Liver (tissue), 9 donors: ENCODE measurements around the gene BGLAP. TPM values are rescaled to one million over a fixed set of nuclear protein-coding genes. Genes with fewer than 3 reads are reported as not detected.

Source experiments
- DNase-seq: peaks from one replicate; pipeline ENCODE4 v3.0.0-alpha.2; 2017; ENCODE audit warnings: low spot score
- H3K27ac ChIP-seq, 2 donors: one replicate each; pipeline ENCODE4 v1.7.0; 2013; ENCODE audit warnings: inconsistent platforms in 2 of 2, low read length in 2 of 2, control low read depth in 1 of 2, low read depth in 1 of 2, mild to moderate bottlenecking in 1 of 2
- H3K27me3 ChIP-seq, 4 donors: one replicate each; pipeline versions ENCODE4 v1.6.1 to v1.7.0; 2013; ENCODE audit warnings: low read length in 3 of 4, inconsistent platforms in 1 of 4, mild to moderate bottlenecking in 1 of 4, moderate library complexity in 1 of 4; ENCODE audit not compliant: control insufficient read depth in 4 of 4, insufficient read depth in 4 of 4
- H3K36me3 ChIP-seq, 4 donors: one replicate each; pipeline versions ENCODE4 v1.6.1 to v1.7.0; 2013; ENCODE audit warnings: low read length in 3 of 4, mild to moderate bottlenecking in 3 of 4, low read depth in 1 of 4, moderate library complexity in 1 of 4; ENCODE audit not compliant: control insufficient read depth in 4 of 4, insufficient read depth in 3 of 4
- H3K4me1 ChIP-seq, 4 donors: one replicate each; pipeline versions ENCODE4 v1.6.1 to v1.7.0; 2013; ENCODE audit warnings: low read length in 3 of 4, mild to moderate bottlenecking in 3 of 4, moderate library complexity in 1 of 4; ENCODE audit not compliant: control insufficient read depth in 4 of 4, insufficient read depth in 4 of 4
- H3K4me3 ChIP-seq, 3 donors: one replicate each; pipeline versions ENCODE4 v1.6.1 to v1.7.0; 2013; ENCODE audit warnings: low read length in 3 of 3, control low read depth in 1 of 3, low read depth in 1 of 3, mild to moderate bottlenecking in 1 of 3
- H3K9ac ChIP-seq, 2 donors: one replicate each; pipeline ENCODE4 v1.7.0; 2013; ENCODE audit warnings: low read length in 2 of 2, mild to moderate bottlenecking in 2 of 2, moderate library complexity in 2 of 2, control low read depth in 1 of 2, low read depth in 1 of 2
- H3K9me3 ChIP-seq, 4 donors: one replicate each; pipeline versions ENCODE4 v1.6.1 to v1.7.0; 2013; ENCODE audit warnings: low read length in 3 of 4; ENCODE audit not compliant: control insufficient read depth in 4 of 4
- ATF3 ChIP-seq: IDR thresholded peaks from 2 replicates; pipeline ENCODE4 v1.6.1; 2016; ENCODE audit warnings: antibody characterized with exemption
- CTCF ChIP-seq: fragments of 150-350 bp; IDR thresholded peaks from 2 replicates; pipeline ENCODE4 v1.5.1; 2017; ENCODE audit warnings: improper control_type of control experiment, low read depth, low read length; ENCODE audit not compliant: missing input control
- EGR1 ChIP-seq, 2 donors: IDR thresholded peaks; 2 replicates each; pipeline ENCODE4 v1.6.1; 2016 to 2018; ENCODE audit warnings: antibody characterized with exemption in 2 of 2, low read depth in 2 of 2
- FOXA1 ChIP-seq: IDR thresholded peaks from 2 replicates; pipeline ENCODE4 v1.6.1; 2016; ENCODE audit warnings: antibody characterized with exemption
- FOXA2 ChIP-seq: IDR thresholded peaks from 2 replicates; pipeline ENCODE4 v1.6.1; 2016; ENCODE audit warnings: antibody characterized with exemption
- GABPA ChIP-seq, 2 donors: IDR thresholded peaks in 1 of 2; conservative IDR thresholded peaks in 1 of 2; 2 replicates each; pipeline ENCODE4 v1.6.1; 2016; ENCODE audit warnings: antibody characterized with exemption in 2 of 2, mild to moderate bottlenecking in 1 of 2, moderate library complexity in 1 of 2
- HNF4A ChIP-seq, 2 donors: conservative IDR thresholded peaks; 2 replicates each; pipeline ENCODE4 v1.6.1; 2016; ENCODE audit warnings: antibody characterized with exemption in 2 of 2, mild to moderate bottlenecking in 2 of 2
- HNF4G ChIP-seq: IDR thresholded peaks from 2 replicates; pipeline ENCODE4 v1.6.1; 2016; ENCODE audit warnings: antibody characterized with exemption
- JUND ChIP-seq, 2 donors: IDR thresholded peaks; 2 replicates each; pipeline ENCODE4 v1.6.1; 2016; ENCODE audit warnings: antibody characterized with exemption in 2 of 2
- MAX ChIP-seq: IDR thresholded peaks from 2 replicates; pipeline ENCODE4 v1.6.1; 2016; ENCODE audit warnings: antibody characterized with exemption
- NR2F2 ChIP-seq: IDR thresholded peaks from 2 replicates; pipeline ENCODE4 v1.6.1; 2016; ENCODE audit warnings: antibody characterized with exemption
- RAD21 ChIP-seq, 2 donors: IDR thresholded peaks; 2 replicates each; pipeline ENCODE4 v1.6.1; 2016; ENCODE audit warnings: antibody characterized with exemption in 2 of 2, mild to moderate bottlenecking in 2 of 2
- REST ChIP-seq: IDR thresholded peaks from 2 replicates; pipeline ENCODE4 v1.6.1; 2016; ENCODE audit warnings: antibody characterized with exemption, mild to moderate bottlenecking
- RXRA ChIP-seq, 2 donors: IDR thresholded peaks; 2 replicates each; pipeline ENCODE4 v1.6.1; 2017 to 2018; ENCODE audit warnings: antibody characterized with exemption in 2 of 2, mild to moderate bottlenecking in 1 of 2
- SP1 ChIP-seq: IDR thresholded peaks from 2 replicates; pipeline ENCODE4 v1.6.1; 2018; ENCODE audit warnings: antibody characterized with exemption, mild to moderate bottlenecking
- TAF1 ChIP-seq: conservative IDR thresholded peaks from 2 replicates; pipeline ENCODE4 v1.6.1; 2016; ENCODE audit warnings: antibody characterized with exemption, mild to moderate bottlenecking
- ZBTB33 ChIP-seq: IDR thresholded peaks from 2 replicates; pipeline ENCODE4 v1.6.1; 2016; ENCODE audit warnings: antibody characterized with exemption
- WGBS: extraction: QIAGEN DNeasy Blood & Tissue Kit; methylation state at CpG from one replicate; pipeline ENCODE4 v1.1.7; 2013; 5-methylcytosine and 5-hydroxymethylcytosine counted together
- polyA plus RNA-seq, 2 donors: library from polyadenylated mRNA; stranded (reverse) in 1 of 2; unstranded in 1 of 2; fragments of 200-250 nt in 1 of 2; fragments of >200 nt in 1 of 2; fragmentation: Nextera tagmentation in 1 of 2; extraction: Ambion mirVana in 1 of 2; gene quantifications; one replicate each; pipeline versions ENCODE4 v1.2.1 to v1.2.3, GENCODE V29; 2013 to 2015
- total RNA-seq, 2 donors: library from RNA; depleted of rRNA; stranded (reverse); fragments of >200 nt; gene quantifications; one replicate each; pipeline ENCODE4 v1.2.3, GENCODE V29; 2014
- donor health status: healthy.
- donor health status: healthy.
- donor health status: healthy.
- donor health status: healthy.
- donor health status: healthy.

Gene BGLAP
- total and polyA plus RNA-seq, 4 donors = 0.06 to 0.75 (median 0.28) TPM; not detected in 1

DNA sequence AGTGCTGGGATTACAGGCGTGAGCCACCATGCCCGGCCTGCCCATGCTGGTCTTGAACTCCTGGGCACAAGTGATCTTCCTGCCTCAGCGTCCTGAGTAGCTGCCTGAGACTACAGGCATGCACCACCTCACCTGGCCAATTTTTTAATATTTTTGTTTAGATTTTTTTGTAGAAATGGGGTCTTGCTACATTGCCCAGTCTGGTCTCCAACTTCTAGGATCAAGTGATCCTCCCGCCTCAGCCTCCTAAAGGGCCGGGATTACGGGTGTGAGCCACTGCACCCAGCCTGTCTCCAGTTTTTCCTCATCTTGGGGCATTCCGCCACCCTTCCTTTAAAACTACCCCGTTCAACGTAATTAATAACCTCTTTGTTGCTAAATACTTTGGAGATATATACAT, 21.8 kb upstream of the BGLAP start:
- Histone ChIP-seq H3K9me3 (no peaks in the 10 kb centered on the region), H3K27me3 (no peaks in the 10 kb centered on the region), H3K4me3 (no peak overlapping the region), H3K9ac (no peak overlapping the region), H3K27ac (no peak overlapping the region), H3K36me3 (peaks cover 5 to 25% (median 16%) of the 10 kb centered on the region in 4 donors), H3K4me1 (peaks cover 2 to 26% (median 18%) of the 10 kb centered on the region in 4 donors)
- WGBS = 88% methylated on average over 9 of the region's 9 CpGs
- TF ChIP-seq FOXA1 (no peak), JUND (IDR thresholded peaks at IDR 0.05) (no peak), EGR1 (IDR thresholded peaks at IDR 0.05; ENCODE audit: low read depth in 2 of 2) (no peak), NR2F2 (no peak), HNF4G (no peak), FOXA2 (no peak), TAF1 (no peak), RAD21 (IDR thresholded peaks at IDR 0.05) (no peak), ZBTB33 (no peak), MAX (no peak), GABPA (IDR thresholded peaks at IDR 0.05 in 1 of 2, conservative IDR thresholded peaks at IDR 0.05 in 1 of 2) (no peak), SP1 (no peak), CTCF (no peak), ATF3 (no peak), RXRA (IDR thresholded peaks at IDR 0.05) (no peak), HNF4A (conservative IDR thresholded peaks at IDR 0.05) (no peak), REST (no peak)
- DNase-seq = no peak
